22Rv1 (cell line): Measurements from ENCODE around the gene ANKRD55.

Experiments
- ZFX ChIP-seq: fragments of 450-650 bp; IDR thresholded peaks from 2 replicates; pipeline ENCODE4 v1.6.1; 2017; ENCODE audit warnings: antibody characterized with exemption, borderline replicate concordance
- TF ChIP-seq, protein P1 (sequence below): fragments of 450-650 bp; IDR thresholded peaks from 2 replicates; pipeline ENCODE4 v1.5.1; 2017; ENCODE audit warnings: mild to moderate bottlenecking

GRCh38 chr5:56148453-56148971 is 84.6 kb downstream of the ANKRD55 start:
- TF ChIP-seq, protein P1, sequence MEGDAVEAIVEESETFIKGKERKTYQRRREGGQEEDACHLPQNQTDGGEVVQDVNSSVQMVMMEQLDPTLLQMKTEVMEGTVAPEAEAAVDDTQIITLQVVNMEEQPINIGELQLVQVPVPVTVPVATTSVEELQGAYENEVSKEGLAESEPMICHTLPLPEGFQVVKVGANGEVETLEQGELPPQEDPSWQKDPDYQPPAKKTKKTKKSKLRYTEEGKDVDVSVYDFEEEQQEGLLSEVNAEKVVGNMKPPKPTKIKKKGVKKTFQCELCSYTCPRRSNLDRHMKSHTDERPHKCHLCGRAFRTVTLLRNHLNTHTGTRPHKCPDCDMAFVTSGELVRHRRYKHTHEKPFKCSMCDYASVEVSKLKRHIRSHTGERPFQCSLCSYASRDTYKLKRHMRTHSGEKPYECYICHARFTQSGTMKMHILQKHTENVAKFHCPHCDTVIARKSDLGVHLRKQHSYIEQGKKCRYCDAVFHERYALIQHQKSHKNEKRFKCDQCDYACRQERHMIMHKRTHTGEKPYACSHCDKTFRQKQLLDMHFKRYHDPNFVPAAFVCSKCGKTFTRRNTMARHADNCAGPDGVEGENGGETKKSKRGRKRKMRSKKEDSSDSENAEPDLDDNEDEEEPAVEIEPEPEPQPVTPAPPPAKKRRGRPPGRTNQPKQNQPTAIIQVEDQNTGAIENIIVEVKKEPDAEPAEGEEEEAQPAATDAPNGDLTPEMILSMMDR = no peak
- no peak for TF ChIP-seq ZFX
